ENCODE data around the gene SPTLC2.
"Not testable (repeated sequence)": the region's sequence is repeated elsewhere in the genome, so short reads cannot be mapped to it uniquely, and the experiment has no call there.

Gene SPTLC2

GRCh38 chr14:77616454-77617229 lies at the start of gene SPTLC2:
Gene SPTLC2 (minus strand): TSS chr14:77616637. CDS start chr14:77616579, 58 bp downstream.
- H3K27me3 Mint-ChIP-seq (ENCODE audit: low read depth): peaks cover 3% of the 10 kb centered on the region
- peak; percentile 96 for DNase-seq (ENCODE audit: low spot score)
- peaks cover 33% of the 10 kb centered on the region for H3K4me1 Mint-ChIP-seq (ENCODE audit: low read depth)
- peaks cover 28% of the 10 kb centered on the region for H3K36me3 Mint-ChIP-seq (ENCODE audit: low read depth)
- peak within 1 kb of the TSS; percentile 85 for H3K27ac Mint-ChIP-seq
- no peaks in the 10 kb centered on the region for H3K9me3 Mint-ChIP-seq
- H3K4me3 Mint-ChIP-seq: peak within 1 kb of the TSS; percentile 89

DNA sequence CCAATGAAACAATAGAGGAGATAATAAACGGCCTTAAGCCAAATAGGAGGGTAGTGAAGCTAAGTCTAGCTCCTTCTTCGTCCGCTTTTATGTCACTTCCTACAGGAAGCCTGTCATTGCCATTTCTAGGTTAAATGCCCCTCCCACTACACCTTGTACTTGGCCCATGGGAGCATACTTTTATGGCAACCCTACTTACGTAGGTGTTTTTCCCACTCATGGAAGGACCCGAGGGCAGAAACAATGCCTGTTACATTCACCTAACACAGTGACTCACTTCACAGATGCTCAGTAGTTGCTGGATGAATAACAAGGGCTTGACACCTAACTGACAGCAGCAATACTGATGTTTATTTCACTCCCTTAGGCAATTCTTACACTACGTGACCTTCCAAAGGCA lies 46.9 kb upstream of the SPTLC2 start:
- Mint-ChIP-seq H3K27ac (no peak overlapping the region), H3K4me3 (no peak overlapping the region), H3K4me1 (ENCODE audit: low read depth) (peaks cover 2% of the 10 kb centered on the region), H3K9me3 (no peaks in the 10 kb centered on the region), H3K36me3 (ENCODE audit: low read depth) (no peaks in the 10 kb centered on the region), H3K27me3 (ENCODE audit: low read depth) (no peaks in the 10 kb centered on the region)
- no peak for DNase-seq (ENCODE audit: low spot score)

DNA sequence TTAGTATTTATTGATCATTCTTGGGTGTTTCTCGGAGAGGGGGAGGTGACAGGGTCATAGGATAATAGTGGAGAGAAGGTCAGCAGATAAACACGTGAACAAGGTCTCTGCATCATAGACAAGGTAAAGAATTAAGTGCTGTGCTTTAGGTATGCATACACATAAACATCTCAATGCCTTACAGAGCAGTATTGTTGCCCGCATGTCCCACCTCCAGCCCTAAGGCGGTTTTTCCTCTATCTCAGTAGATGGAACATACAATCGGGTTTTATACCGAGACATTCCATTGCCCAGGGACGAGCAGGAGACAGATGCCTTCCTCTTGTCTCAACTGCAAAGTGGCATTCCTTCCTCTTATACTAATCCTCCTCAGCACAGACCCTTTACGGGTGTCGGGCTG lies 45.1 kb upstream of the SPTLC2 start:
- not testable (repeated sequence) for H3K27ac Mint-ChIP-seq; DNase-seq (ENCODE audit: low spot score); H3K27me3 Mint-ChIP-seq (ENCODE audit: low read depth); H3K9me3 Mint-ChIP-seq; H3K4me1 Mint-ChIP-seq (ENCODE audit: low read depth); H3K36me3 Mint-ChIP-seq (ENCODE audit: low read depth); H3K4me3 Mint-ChIP-seq

DNA sequence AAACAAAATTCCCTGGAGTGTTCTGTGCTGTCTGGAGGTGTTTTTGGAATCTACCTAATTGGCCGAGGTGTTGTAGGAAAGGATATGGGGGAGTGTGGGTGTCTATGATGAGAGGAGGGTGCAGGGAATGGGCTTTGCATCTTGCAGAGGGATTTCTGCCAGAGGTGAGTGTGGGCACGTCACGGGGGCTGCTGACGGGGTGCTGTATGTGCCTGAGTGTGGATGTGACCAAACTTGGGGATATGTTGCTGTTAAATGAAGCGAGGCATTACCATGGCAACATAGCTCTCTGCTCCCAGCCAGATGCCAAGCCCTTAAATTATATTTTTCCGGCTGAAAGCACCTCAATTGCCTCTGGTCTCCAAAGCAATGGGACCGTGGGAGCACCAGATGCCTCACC lies 44.3 kb upstream of the SPTLC2 start:
- no peaks in the 10 kb centered on the region for H3K9me3 Mint-ChIP-seq
- no peaks in the 10 kb centered on the region for H3K36me3 Mint-ChIP-seq (ENCODE audit: low read depth)
- H3K4me1 Mint-ChIP-seq (ENCODE audit: low read depth): peaks cover 2% of the 10 kb centered on the region
- no peak overlapping the region for H3K4me3 Mint-ChIP-seq
- no peak for DNase-seq (ENCODE audit: low spot score)
- no peak overlapping the region for H3K27ac Mint-ChIP-seq
- H3K27me3 Mint-ChIP-seq (ENCODE audit: low read depth): no peaks in the 10 kb centered on the region

GRCh38 chr14:77659831-77660230 lies 43.4 kb upstream of the SPTLC2 start:
- Mint-ChIP-seq H3K36me3 (ENCODE audit: low read depth) (no peaks in the 10 kb centered on the region), H3K4me3 (no peak overlapping the region), H3K27ac (no peak overlapping the region), H3K9me3 (no peaks in the 10 kb centered on the region), H3K27me3 (ENCODE audit: low read depth) (no peaks in the 10 kb centered on the region), H3K4me1 (ENCODE audit: low read depth) (peaks cover 2% of the 10 kb centered on the region)
- no peak for DNase-seq (ENCODE audit: low spot score)

- Mint-ChIP-seq H3K9me3 (no peaks in the 10 kb centered on the region), H3K4me3 (no peak overlapping the region), H3K36me3 (ENCODE audit: low read depth) (no peaks in the 10 kb centered on the region), H3K4me1 (ENCODE audit: low read depth) (peaks cover 4% of the 10 kb centered on the region), H3K27me3 (ENCODE audit: low read depth) (no peaks in the 10 kb centered on the region), H3K27ac (no peak overlapping the region)
- DNase-seq (ENCODE audit: low spot score): no peak
Observed at GRCh38 chr14:77657280-77657679, 40.8 kb upstream of the SPTLC2 start.

- no peak overlapping the region for H3K27ac Mint-ChIP-seq
- H3K4me3 Mint-ChIP-seq: no peak overlapping the region
- no peaks in the 10 kb centered on the region for H3K27me3 Mint-ChIP-seq (ENCODE audit: low read depth)
Observed at GRCh38 chr14:77654001-77654441, 37.6 kb upstream of the SPTLC2 start.

DNA sequence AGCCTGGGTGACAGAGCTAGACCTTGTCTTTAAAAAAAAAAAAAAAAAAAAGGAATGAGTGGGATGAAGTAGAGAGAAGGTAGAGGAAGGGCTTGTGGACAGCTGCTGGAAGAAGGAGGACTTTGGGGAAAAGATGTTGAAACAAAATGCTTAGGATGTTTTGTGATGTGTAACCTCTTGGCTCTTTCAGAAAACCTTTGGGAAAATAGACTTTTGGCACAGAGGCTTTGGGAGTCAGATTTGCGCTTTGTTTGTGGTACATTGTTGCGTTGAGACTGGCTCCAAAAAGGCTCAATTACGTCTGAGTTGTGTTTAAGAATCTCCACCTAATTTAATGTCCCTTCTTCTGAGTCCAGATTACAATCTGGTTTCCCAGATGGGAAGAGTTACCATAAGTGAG lies 32.9 kb upstream of the SPTLC2 start:
- Mint-ChIP-seq H3K4me1 (ENCODE audit: low read depth) (peaks cover 6% of the 10 kb centered on the region), H3K36me3 (ENCODE audit: low read depth) (no peaks in the 10 kb centered on the region)

More at GRCh38 chr14:77654001-77654441, 37.6 kb upstream of the SPTLC2 start:
- H3K9me3 Mint-ChIP-seq: no peaks in the 10 kb centered on the region
- peaks cover 7% of the 10 kb centered on the region for H3K4me1 Mint-ChIP-seq (ENCODE audit: low read depth)
- no peak for DNase-seq (ENCODE audit: low spot score)
- no peaks in the 10 kb centered on the region for H3K36me3 Mint-ChIP-seq (ENCODE audit: low read depth)

DNA sequence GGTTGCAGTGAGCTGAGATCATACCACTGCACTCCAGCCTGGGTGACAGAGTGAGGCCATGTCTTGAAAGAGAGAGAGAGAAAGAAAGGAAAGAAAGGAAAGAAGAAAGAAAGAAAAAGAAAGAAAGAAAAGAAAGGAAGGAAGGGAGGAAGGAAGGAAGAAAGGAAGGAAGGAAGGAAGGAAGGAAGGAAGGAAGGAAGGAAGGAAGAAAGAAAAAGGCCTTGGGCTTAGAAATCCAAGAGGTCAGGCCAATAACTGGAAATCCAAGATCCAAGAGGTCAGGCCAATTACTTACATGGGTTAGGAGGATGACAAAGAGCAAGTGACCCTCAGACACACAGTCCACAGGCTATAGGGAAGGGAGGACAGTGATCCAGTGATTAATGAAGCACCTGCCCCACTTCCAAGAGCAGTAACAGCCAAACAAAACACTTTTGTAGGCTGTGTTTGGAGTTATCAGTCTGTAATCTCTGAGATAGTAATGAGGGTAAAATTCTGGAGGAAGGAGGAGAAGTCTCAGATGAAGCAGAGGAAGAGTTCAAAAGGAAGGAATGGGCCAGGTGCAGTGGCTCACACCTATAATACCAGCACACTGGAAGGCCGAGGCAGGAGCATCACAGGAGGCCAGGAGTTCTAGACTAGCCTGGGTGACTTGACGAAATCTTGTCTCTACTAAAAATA lies 32.2 kb upstream of the SPTLC2 start:
- no peak overlapping the region for H3K27ac Mint-ChIP-seq
- peaks cover 8% of the 10 kb centered on the region for H3K9me3 Mint-ChIP-seq
- H3K4me3 Mint-ChIP-seq: no peak overlapping the region
- DNase-seq (ENCODE audit: low spot score): no peak
- H3K27me3 Mint-ChIP-seq (ENCODE audit: low read depth): peaks cover 2% of the 10 kb centered on the region
- no peaks in the 10 kb centered on the region for H3K36me3 Mint-ChIP-seq (ENCODE audit: low read depth)
- H3K4me1 Mint-ChIP-seq (ENCODE audit: low read depth): peaks cover 3% of the 10 kb centered on the region

More for the DNA sequence above, 32.9 kb upstream of the SPTLC2 start:
- Mint-ChIP-seq H3K4me3 (no peak overlapping the region), H3K27me3 (ENCODE audit: low read depth) (peaks cover 2% of the 10 kb centered on the region), H3K27ac (no peak overlapping the region), H3K9me3 (peaks cover 8% of the 10 kb centered on the region)
- DNase-seq (ENCODE audit: low spot score): no peak

- H3K27me3 Mint-ChIP-seq (ENCODE audit: low read depth): peaks cover 2% of the 10 kb centered on the region
- H3K36me3 Mint-ChIP-seq (ENCODE audit: low read depth): no peaks in the 10 kb centered on the region
- no peak for DNase-seq (ENCODE audit: low spot score)
- H3K27ac Mint-ChIP-seq: no peak overlapping the region
- peaks cover 3% of the 10 kb centered on the region for H3K4me1 Mint-ChIP-seq (ENCODE audit: low read depth)
- H3K9me3 Mint-ChIP-seq: peaks cover 8% of the 10 kb centered on the region
- no peak overlapping the region for H3K4me3 Mint-ChIP-seq
Observed at GRCh38 chr14:77647853-77648252, 31.4 kb upstream of the SPTLC2 start.

DNA sequence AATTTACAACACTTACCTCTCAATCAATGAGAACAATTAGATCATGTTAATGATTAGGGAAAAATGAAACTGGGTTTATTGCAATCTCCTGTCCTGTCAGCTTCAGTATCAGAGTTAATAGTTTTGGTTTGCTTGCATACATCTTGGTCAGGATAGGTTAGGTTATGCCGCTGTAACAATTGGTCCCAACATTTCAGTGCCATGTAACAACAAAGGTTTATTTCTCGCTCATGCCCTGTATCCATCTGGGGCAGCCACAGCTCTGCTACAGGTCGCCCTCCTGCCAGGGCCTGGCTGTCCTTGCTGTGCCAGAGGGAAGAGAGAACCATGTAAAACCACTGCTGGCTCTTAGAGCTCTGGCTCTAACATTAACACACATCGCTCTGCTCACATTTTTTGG lies 30.5 kb upstream of the SPTLC2 start:
- Mint-ChIP-seq H3K36me3 (ENCODE audit: low read depth) (no peaks in the 10 kb centered on the region), H3K4me1 (ENCODE audit: low read depth) (peaks cover 9% of the 10 kb centered on the region), H3K9me3 (peaks cover 8% of the 10 kb centered on the region), H3K27ac (no peak overlapping the region), H3K4me3 (no peak overlapping the region), H3K27me3 (ENCODE audit: low read depth) (peaks cover 2% of the 10 kb centered on the region)
- no peak for DNase-seq (ENCODE audit: low spot score)

GRCh38 chr14:77645520-77646230 lies 29.2 kb upstream of the SPTLC2 start:
- H3K9me3 Mint-ChIP-seq: peaks cover 8% of the 10 kb centered on the region
- no peak overlapping the region for H3K27ac Mint-ChIP-seq
- peaks cover 14% of the 10 kb centered on the region for H3K4me1 Mint-ChIP-seq (ENCODE audit: low read depth)
- peaks cover 2% of the 10 kb centered on the region for H3K27me3 Mint-ChIP-seq (ENCODE audit: low read depth)
- H3K4me3 Mint-ChIP-seq: no peak overlapping the region
- H3K36me3 Mint-ChIP-seq (ENCODE audit: low read depth): peaks cover 1% of the 10 kb centered on the region
- DNase-seq (ENCODE audit: low spot score): no peak

GRCh38 chr14:77642407-77642806 lies 26.0 kb upstream of the SPTLC2 start:
- H3K27ac Mint-ChIP-seq: peak overlapping the region; percentile 89
- H3K36me3 Mint-ChIP-seq (ENCODE audit: low read depth): peaks cover 1% of the 10 kb centered on the region
- peaks cover 2% of the 10 kb centered on the region for H3K27me3 Mint-ChIP-seq (ENCODE audit: low read depth)
- H3K9me3 Mint-ChIP-seq: peaks cover 12% of the 10 kb centered on the region
- H3K4me1 Mint-ChIP-seq (ENCODE audit: low read depth): peaks cover 14% of the 10 kb centered on the region
- peak overlapping the region; percentile 82 for H3K4me3 Mint-ChIP-seq
- DNase-seq (ENCODE audit: low spot score): no peak
